PFSK-1 (cell line): ENCODE results near the gene SPECC1.

ENCODE experiments used
- FOXP2 ChIP-seq: optimal IDR thresholded peaks from 2 replicates; pipeline ENCODE3; 2011; ENCODE audit warnings: borderline replicate concordance, control low read depth, inconsistent platforms; ENCODE audit not compliant: insufficient read depth; ENCODE audit errors: extremely low read length, extremely low read depth
- POLR2AphosphoS5 ChIP-seq: IDR thresholded peaks from 2 replicates; pipeline ENCODE4 v1.6.1; 2012; ENCODE audit warnings: low read depth, mild to moderate bottlenecking, control low read depth, low read length, moderate library complexity
- REST ChIP-seq, 2 experiments: IDR thresholded peaks; 2 replicates each; pipeline versions ENCODE4 v1.6.1 to v1.8.0; 2011 to 2012; ENCODE audit warnings: low read depth in 2 of 2, low read length in 2 of 2, control low read depth in 1 of 2, inconsistent platforms in 1 of 2, mild to moderate bottlenecking in 1 of 2, moderate library complexity in 1 of 2; ENCODE audit not compliant: insufficient read depth in 1 of 2
- SIN3A ChIP-seq: IDR thresholded peaks from 2 replicates; pipeline ENCODE4 v1.6.1; 2012; ENCODE audit warnings: mild to moderate bottlenecking, low read length, moderate library complexity, borderline replicate concordance; ENCODE audit not compliant: insufficient read depth
- TAF1 ChIP-seq: IDR thresholded peaks from 2 replicates; pipeline ENCODE4 v1.6.1; 2012; ENCODE audit warnings: low read length, control low read depth, borderline replicate concordance; ENCODE audit not compliant: insufficient read depth

Gene SPECC1

GRCh38 chr17:20053361-20053964 is 44.3 kb downstream of the SPECC1 start:
- TF ChIP-seq FOXP2 (no peak), SIN3A (no peak), TAF1 (no peak), REST (IDR thresholded peaks at IDR 0.05; ENCODE audit: insufficient read depth in 1 of 2, low read depth in 2 of 2, low read length in 2 of 2) (no peak), POLR2AphosphoS5 (no peak)

GRCh38 chr17:20059728-20060188 is 50.6 kb downstream of the SPECC1 start:
- TF ChIP-seq REST (IDR thresholded peaks at IDR 0.05; ENCODE audit: insufficient read depth in 1 of 2, low read depth in 2 of 2, low read length in 2 of 2) (no peak), POLR2AphosphoS5 (no peak), TAF1 (no peak), SIN3A (no peak), FOXP2 (no peak)

GRCh38 chr17:20063665-20064648 is 54.8 kb downstream of the SPECC1 start:
- TF ChIP-seq REST (IDR thresholded peaks at IDR 0.05; ENCODE audit: insufficient read depth in 1 of 2, low read depth in 2 of 2, low read length in 2 of 2) (no peak), SIN3A (no peak), FOXP2 (no peak), POLR2AphosphoS5 (no peak), TAF1 (no peak)

- TF ChIP-seq REST (IDR thresholded peaks at IDR 0.05; ENCODE audit: insufficient read depth in 1 of 2, low read depth in 2 of 2, low read length in 2 of 2) (no peak), POLR2AphosphoS5 (no peak), SIN3A (no peak), FOXP2 (no peak), TAF1 (no peak)
Measured at GRCh38 chr17:20066253-20066652, 57.1 kb downstream of the SPECC1 start.

- TF ChIP-seq SIN3A (no peak), TAF1 (no peak), FOXP2 (no peak), POLR2AphosphoS5 (no peak)
Measured at GRCh38 chr17:20067711-20068110, 58.6 kb downstream of the SPECC1 start.
